ENCODE data around the gene JMJD8.

The JMJD8 gene

GRCh38 chr16:707062-707538 lies 23.0 kb upstream of the JMJD8 start:
- DNase-seq (ENCODE audit: low read depth): no peak
- TF ChIP-seq CTCF (IDR thresholded peaks at IDR 0.05; ENCODE audit: low read depth, low read length, missing control alignments): no peak
- no peak overlapping the region for H3K4me3 ChIP-seq (ENCODE audit: low read depth, low read length)

GRCh38 chr16:706189-707061 lies 22.3 kb upstream of the JMJD8 start:
- no peak for DNase-seq (ENCODE audit: low read depth)
- H3K4me3 ChIP-seq (ENCODE audit: low read depth, low read length): no peak overlapping the region
- TF ChIP-seq CTCF (IDR thresholded peaks at IDR 0.05; ENCODE audit: low read depth, low read length, missing control alignments): no peak

- DNase-seq (ENCODE audit: low read depth): no peak
- no peak for TF ChIP-seq CTCF (IDR thresholded peaks at IDR 0.05; ENCODE audit: low read depth, low read length, missing control alignments)
- no peak within 1 kb of the TSS for H3K4me3 ChIP-seq (ENCODE audit: low read depth, low read length)
These were observed 21.5 kb upstream of the JMJD8 start, which contains the start of gene FBXL16 for GRCh38 chr16:705431-706188. TSS of gene FBXL16 (minus strand) at chr16:705801. CDS start at chr16:697405, 8,396 bp downstream.

GRCh38 chr16:704552-705380 lies 20.6 kb upstream of the JMJD8 start:
- TF ChIP-seq CTCF (IDR thresholded peaks at IDR 0.05; ENCODE audit: low read depth, low read length, missing control alignments): no peak
- no peak for DNase-seq (ENCODE audit: low read depth)

GRCh38 chr16:704047-704446 lies 19.9 kb upstream of the JMJD8 start:
- no peak for DNase-seq (ENCODE audit: low read depth)
- no peak overlapping the region for H3K4me3 ChIP-seq (ENCODE audit: low read depth, low read length)
- no peak for TF ChIP-seq CTCF (IDR thresholded peaks at IDR 0.05; ENCODE audit: low read depth, low read length, missing control alignments)

More at GRCh38 chr16:704552-705380, 20.6 kb upstream of the JMJD8 start:
- no peak overlapping the region for H3K4me3 ChIP-seq (ENCODE audit: low read depth, low read length)

GRCh38 chr16:703406-703805 lies 19.3 kb upstream of the JMJD8 start:
- no peak for DNase-seq (ENCODE audit: low read depth)
- TF ChIP-seq CTCF (IDR thresholded peaks at IDR 0.05; ENCODE audit: low read depth, low read length, missing control alignments): no peak
- no peak overlapping the region for H3K4me3 ChIP-seq (ENCODE audit: low read depth, low read length)
